Measurements from ENCODE around the gene CCSER1. TPM values are rescaled to one million over a fixed set of nuclear protein-coding genes. Genes with fewer than 3 reads are reported as not detected.

CCSER1 gene
- polyA plus RNA-seq, 1 donor from 2014 or later: 20.8 TPM

DNA sequence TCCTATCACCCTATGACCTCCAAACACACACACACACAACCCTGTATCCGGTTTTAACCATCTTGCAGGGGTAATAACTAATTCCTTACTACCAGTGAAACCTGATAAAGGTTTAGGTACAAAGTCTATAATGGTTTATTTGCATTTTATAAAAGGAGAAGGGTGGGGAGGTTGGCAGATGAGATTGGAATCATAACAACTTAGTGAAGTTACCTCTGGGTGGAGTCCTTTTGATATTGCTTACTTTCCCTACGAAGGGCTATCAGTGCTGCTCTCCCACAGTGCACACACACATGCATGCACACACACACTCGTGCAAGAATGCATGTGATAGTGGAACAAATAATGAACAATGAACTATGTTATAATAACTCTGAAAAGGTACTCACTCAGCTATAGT, 56.1 kb downstream of the CCSER1 start:
- Histone ChIP-seq H3K27ac (ENCODE audit: low read length) (no peak overlapping the region), H3K9me3 (ENCODE audit: low read length) (no peaks in the 10 kb centered on the region), H3K79me2 (replicated peaks; ENCODE audit: insufficient read depth, low read length) (peaks cover 3% of the 10 kb centered on the region), H2AFZ (ENCODE audit: low read depth, low read length) (no peak overlapping the region), H3K9me2 (ENCODE audit: insufficient read depth, low read length) (no peaks in the 10 kb centered on the region), H4K20me1 (ENCODE audit: insufficient read depth) (no peaks in the 10 kb centered on the region), H3K4me3 (ENCODE audit: low read length) (no peak overlapping the region), H3K36me3 (ENCODE audit: insufficient read depth, low read length) (no peaks in the 10 kb centered on the region), H3F3A (ENCODE audit: insufficient read depth, low read length, poor library complexity, severe bottlenecking) (no peaks in the 10 kb centered on the region), H3K27me3 (ENCODE audit: insufficient read depth, low read depth, low read length) (no peaks in the 10 kb centered on the region), H3K4me2 (ENCODE audit: low read length) (no peak overlapping the region), H3K9ac (ENCODE audit: low read length) (no peak overlapping the region)
- no peak for TF ChIP-seq TAF1 (IDR thresholded peaks at IDR 0.05; ENCODE audit: low read depth)
- TF ChIP-seq EP300 (conservative IDR thresholded peaks at IDR 0.05; ENCODE audit: poor library complexity, severe bottlenecking): no peak
- TF ChIP-seq POLR2AphosphoS5 (IDR thresholded peaks at IDR 0.05): no peak
- TF ChIP-seq EZH2 (IDR thresholded peaks at IDR 0.05; ENCODE audit: borderline replicate concordance, insufficient read depth, low read length, poor library complexity, severe bottlenecking): no peak
- TF ChIP-seq MXI1 (conservative IDR thresholded peaks at IDR 0.05; ENCODE audit: poor library complexity, severe bottlenecking): no peak
- TF ChIP-seq, protein P1, sequence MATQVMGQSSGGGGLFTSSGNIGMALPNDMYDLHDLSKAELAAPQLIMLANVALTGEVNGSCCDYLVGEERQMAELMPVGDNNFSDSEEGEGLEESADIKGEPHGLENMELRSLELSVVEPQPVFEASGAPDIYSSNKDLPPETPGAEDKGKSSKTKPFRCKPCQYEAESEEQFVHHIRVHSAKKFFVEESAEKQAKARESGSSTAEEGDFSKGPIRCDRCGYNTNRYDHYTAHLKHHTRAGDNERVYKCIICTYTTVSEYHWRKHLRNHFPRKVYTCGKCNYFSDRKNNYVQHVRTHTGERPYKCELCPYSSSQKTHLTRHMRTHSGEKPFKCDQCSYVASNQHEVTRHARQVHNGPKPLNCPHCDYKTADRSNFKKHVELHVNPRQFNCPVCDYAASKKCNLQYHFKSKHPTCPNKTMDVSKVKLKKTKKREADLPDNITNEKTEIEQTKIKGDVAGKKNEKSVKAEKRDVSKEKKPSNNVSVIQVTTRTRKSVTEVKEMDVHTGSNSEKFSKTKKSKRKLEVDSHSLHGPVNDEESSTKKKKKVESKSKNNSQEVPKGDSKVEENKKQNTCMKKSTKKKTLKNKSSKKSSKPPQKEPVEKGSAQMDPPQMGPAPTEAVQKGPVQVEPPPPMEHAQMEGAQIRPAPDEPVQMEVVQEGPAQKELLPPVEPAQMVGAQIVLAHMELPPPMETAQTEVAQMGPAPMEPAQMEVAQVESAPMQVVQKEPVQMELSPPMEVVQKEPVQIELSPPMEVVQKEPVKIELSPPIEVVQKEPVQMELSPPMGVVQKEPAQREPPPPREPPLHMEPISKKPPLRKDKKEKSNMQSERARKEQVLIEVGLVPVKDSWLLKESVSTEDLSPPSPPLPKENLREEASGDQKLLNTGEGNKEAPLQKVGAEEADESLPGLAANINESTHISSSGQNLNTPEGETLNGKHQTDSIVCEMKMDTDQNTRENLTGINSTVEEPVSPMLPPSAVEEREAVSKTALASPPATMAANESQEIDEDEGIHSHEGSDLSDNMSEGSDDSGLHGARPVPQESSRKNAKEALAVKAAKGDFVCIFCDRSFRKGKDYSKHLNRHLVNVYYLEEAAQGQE (IDR thresholded peaks at IDR 0.05; ENCODE audit: borderline replicate concordance): no peak
- TF ChIP-seq, protein P2, sequence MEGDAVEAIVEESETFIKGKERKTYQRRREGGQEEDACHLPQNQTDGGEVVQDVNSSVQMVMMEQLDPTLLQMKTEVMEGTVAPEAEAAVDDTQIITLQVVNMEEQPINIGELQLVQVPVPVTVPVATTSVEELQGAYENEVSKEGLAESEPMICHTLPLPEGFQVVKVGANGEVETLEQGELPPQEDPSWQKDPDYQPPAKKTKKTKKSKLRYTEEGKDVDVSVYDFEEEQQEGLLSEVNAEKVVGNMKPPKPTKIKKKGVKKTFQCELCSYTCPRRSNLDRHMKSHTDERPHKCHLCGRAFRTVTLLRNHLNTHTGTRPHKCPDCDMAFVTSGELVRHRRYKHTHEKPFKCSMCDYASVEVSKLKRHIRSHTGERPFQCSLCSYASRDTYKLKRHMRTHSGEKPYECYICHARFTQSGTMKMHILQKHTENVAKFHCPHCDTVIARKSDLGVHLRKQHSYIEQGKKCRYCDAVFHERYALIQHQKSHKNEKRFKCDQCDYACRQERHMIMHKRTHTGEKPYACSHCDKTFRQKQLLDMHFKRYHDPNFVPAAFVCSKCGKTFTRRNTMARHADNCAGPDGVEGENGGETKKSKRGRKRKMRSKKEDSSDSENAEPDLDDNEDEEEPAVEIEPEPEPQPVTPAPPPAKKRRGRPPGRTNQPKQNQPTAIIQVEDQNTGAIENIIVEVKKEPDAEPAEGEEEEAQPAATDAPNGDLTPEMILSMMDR (IDR thresholded peaks at IDR 0.05; ENCODE audit: poor library complexity, severe bottlenecking): no peak
- TF ChIP-seq RAD21 (conservative IDR thresholded peaks at IDR 0.05): no peak
- TF ChIP-seq SMC3 (conservative IDR thresholded peaks at IDR 0.05; ENCODE audit: poor library complexity): no peak

DNA sequence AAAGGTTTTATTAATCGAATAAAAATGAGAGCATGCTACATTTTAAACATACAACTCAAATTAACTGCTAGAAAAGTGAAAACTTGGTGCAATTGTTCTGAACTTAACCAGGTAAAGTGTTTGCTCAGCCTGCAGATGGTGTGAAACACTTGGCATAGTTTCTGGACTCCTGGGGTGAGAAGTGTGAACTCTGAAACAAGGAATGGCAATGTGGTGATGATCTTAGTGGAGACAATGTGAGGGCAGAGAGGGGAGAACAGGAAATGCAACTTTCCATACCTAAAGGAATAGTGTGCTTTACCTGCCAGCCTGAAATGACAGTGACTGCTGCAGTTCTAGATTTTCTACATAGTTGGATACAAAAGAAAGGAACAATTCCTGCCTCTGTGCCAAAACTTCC, 57.4 kb downstream of the CCSER1 start:
- H3F3A ChIP-seq (ENCODE audit: insufficient read depth, low read length, poor library complexity, severe bottlenecking): no peaks in the 10 kb centered on the region
- no peak overlapping the region for H3K27ac ChIP-seq (ENCODE audit: low read length)
- H3K79me2 ChIP-seq (replicated peaks; ENCODE audit: insufficient read depth, low read length): peaks cover 2% of the 10 kb centered on the region
- TF ChIP-seq, protein P2 (IDR thresholded peaks at IDR 0.05; ENCODE audit: poor library complexity, severe bottlenecking): no peak
- no peak for TF ChIP-seq TAF1 (IDR thresholded peaks at IDR 0.05; ENCODE audit: low read depth)
- TF ChIP-seq EP300 (conservative IDR thresholded peaks at IDR 0.05; ENCODE audit: poor library complexity, severe bottlenecking): no peak
- TF ChIP-seq EZH2 (IDR thresholded peaks at IDR 0.05; ENCODE audit: borderline replicate concordance, insufficient read depth, low read length, poor library complexity, severe bottlenecking): no peak
- TF ChIP-seq RAD21 (conservative IDR thresholded peaks at IDR 0.05): no peak
- TF ChIP-seq MXI1 (conservative IDR thresholded peaks at IDR 0.05; ENCODE audit: poor library complexity, severe bottlenecking): no peak
- no peak for TF ChIP-seq SMC3 (conservative IDR thresholded peaks at IDR 0.05; ENCODE audit: poor library complexity)
- TF ChIP-seq POLR2AphosphoS5 (IDR thresholded peaks at IDR 0.05): no peak
- TF ChIP-seq, protein P1 (IDR thresholded peaks at IDR 0.05; ENCODE audit: borderline replicate concordance): no peak
- no peaks in the 10 kb centered on the region for H3K9me2 ChIP-seq (ENCODE audit: insufficient read depth, low read length)
- H3K4me2 ChIP-seq (ENCODE audit: low read length): no peak overlapping the region
- no peaks in the 10 kb centered on the region for H3K9me3 ChIP-seq (ENCODE audit: low read length)
- no peak overlapping the region for H2AFZ ChIP-seq (ENCODE audit: low read depth, low read length)
- no peaks in the 10 kb centered on the region for H3K27me3 ChIP-seq (ENCODE audit: insufficient read depth, low read depth, low read length)
- no peak overlapping the region for H3K9ac ChIP-seq (ENCODE audit: low read length)
- H3K4me3 ChIP-seq (ENCODE audit: low read length): no peak overlapping the region
- H3K36me3 ChIP-seq (ENCODE audit: insufficient read depth, low read length): no peaks in the 10 kb centered on the region
- no peaks in the 10 kb centered on the region for H4K20me1 ChIP-seq (ENCODE audit: insufficient read depth)

Measured in neural cell (in vitro differentiated cells).